Measurements from ENCODE around the gene MANEAL.

MANEAL gene

GRCh38 chr1:37844536-37844935, 50.9 kb downstream of the MANEAL start:
- H3K4me3 ChIP-seq (ENCODE audit: control insufficient read depth, low read depth, low read length), result no peak overlapping the region
- DNase-seq (ENCODE audit: low read depth), result no peak
- TF ChIP-seq, protein P1, sequence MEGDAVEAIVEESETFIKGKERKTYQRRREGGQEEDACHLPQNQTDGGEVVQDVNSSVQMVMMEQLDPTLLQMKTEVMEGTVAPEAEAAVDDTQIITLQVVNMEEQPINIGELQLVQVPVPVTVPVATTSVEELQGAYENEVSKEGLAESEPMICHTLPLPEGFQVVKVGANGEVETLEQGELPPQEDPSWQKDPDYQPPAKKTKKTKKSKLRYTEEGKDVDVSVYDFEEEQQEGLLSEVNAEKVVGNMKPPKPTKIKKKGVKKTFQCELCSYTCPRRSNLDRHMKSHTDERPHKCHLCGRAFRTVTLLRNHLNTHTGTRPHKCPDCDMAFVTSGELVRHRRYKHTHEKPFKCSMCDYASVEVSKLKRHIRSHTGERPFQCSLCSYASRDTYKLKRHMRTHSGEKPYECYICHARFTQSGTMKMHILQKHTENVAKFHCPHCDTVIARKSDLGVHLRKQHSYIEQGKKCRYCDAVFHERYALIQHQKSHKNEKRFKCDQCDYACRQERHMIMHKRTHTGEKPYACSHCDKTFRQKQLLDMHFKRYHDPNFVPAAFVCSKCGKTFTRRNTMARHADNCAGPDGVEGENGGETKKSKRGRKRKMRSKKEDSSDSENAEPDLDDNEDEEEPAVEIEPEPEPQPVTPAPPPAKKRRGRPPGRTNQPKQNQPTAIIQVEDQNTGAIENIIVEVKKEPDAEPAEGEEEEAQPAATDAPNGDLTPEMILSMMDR (conservative IDR thresholded peaks at IDR 0.05; ENCODE audit: control insufficient read depth, insufficient read depth, low read depth, low read length), result no peak

DNA sequence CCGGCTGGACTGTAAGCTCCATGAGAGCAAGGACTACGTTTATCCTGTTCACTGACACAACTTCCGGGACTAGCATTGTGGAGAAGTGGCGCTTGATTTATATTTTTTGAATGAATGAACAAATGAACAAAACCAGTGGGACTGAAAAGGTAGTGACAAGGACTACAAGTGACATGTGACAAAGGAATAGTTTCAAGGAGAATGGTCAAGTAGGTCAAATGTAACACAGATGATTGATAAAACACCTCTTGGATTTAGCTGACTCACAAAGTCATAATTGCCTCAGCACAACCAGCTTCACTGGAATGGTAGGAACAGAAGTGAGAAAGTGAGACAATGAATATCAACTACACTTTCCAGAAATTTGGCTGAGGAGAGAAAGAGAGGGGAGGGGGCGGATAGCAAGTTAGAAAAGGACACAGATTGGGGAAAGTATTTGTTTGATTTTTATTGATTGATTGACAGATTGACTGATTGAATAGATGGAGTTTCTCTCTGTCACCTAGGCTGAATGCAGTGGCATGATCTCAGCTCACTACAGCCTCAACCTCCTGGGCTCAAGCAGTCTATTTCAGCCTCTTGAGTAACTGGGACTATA, 51.5 kb downstream of the MANEAL start:
- DNase-seq (ENCODE audit: low read depth), result no peak
- TF ChIP-seq, protein P1 (conservative IDR thresholded peaks at IDR 0.05; ENCODE audit: control insufficient read depth, insufficient read depth, low read depth, low read length), result no peak
- H3K4me3 ChIP-seq (ENCODE audit: control insufficient read depth, low read depth, low read length), result no peak overlapping the region

DNA sequence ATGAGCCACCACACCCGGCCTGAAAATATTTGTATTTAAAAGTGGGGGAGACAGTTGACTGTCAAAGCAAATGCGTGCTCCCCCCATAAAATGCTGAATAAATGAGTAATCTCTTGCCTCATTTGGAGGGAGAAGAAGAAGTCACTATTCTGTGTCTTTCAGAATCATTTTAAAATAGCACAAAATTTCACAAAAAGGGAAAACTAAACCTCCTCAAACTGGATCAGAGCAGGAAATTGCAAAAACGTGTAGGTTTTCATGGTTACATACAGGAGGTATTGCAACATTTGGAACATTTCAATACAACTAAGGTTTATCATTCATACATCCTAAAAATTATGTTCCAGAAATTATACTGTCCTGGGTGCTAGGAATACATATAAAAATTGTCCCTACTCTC, 52.1 kb downstream of the MANEAL start:
- TF ChIP-seq, protein P1 (conservative IDR thresholded peaks at IDR 0.05; ENCODE audit: control insufficient read depth, insufficient read depth, low read depth, low read length), result no peak
- no peak overlapping the region for H3K4me3 ChIP-seq (ENCODE audit: control insufficient read depth, low read depth, low read length)
- DNase-seq (ENCODE audit: low read depth), result no peak

GRCh38 chr1:37846647-37847339, 53.1 kb downstream of the MANEAL start:
- no peak overlapping the region for H3K4me3 ChIP-seq (ENCODE audit: control insufficient read depth, low read depth, low read length)
- TF ChIP-seq, protein P1 (conservative IDR thresholded peaks at IDR 0.05; ENCODE audit: control insufficient read depth, insufficient read depth, low read depth, low read length), result no peak

DNA sequence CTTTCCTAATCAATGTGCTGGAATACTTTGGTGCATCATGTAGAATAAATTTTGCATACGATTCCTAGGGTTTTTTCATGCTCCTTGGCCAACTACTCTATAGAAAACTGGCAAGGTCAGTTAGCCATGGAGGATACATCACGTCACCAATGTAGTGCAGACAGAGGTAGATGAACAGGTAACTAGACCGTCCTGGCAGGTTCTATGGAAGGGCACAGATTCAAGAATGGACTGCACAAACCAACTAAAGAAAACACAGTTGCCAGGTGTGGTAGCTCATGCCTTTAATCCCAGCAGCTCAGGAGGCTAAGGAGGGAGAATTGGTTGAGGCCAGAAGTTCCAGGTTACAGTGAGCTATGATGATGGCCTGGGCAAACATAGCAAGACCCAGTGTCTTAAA, 55.8 kb downstream of the MANEAL start:
- no peak overlapping the region for H3K4me3 ChIP-seq (ENCODE audit: control insufficient read depth, low read depth, low read length)
- no peak for DNase-seq (ENCODE audit: low read depth)
- TF ChIP-seq, protein P1 (conservative IDR thresholded peaks at IDR 0.05; ENCODE audit: control insufficient read depth, insufficient read depth, low read depth, low read length), result no peak

More at GRCh38 chr1:37846647-37847339, 53.1 kb downstream of the MANEAL start:
- DNase-seq (ENCODE audit: low read depth), result no peak

- DNase-seq (ENCODE audit: low read depth), result peak; percentile 23
- TF ChIP-seq, protein P1 (conservative IDR thresholded peaks at IDR 0.05; ENCODE audit: control insufficient read depth, insufficient read depth, low read depth, low read length), result no peak
- no peak overlapping the region for H3K4me3 ChIP-seq (ENCODE audit: control insufficient read depth, low read depth, low read length)
These were observed 56.8 kb downstream of the MANEAL start for GRCh38 chr1:37850352-37850955.

All from fibroblast of mammary gland (primary cell).